Measurements from ENCODE around the gene CUX1.
"Not testable (repeated sequence)": the region's sequence is repeated elsewhere in the genome, so short reads cannot be mapped to it uniquely, and the experiment has no call there.

The CUX1 gene

GRCh38 chr7:102006695-102007094, 189.3 kb downstream of the CUX1 start:
- DNase-seq (ENCODE audit: low read depth in 2 of 2): no peak

DNA sequence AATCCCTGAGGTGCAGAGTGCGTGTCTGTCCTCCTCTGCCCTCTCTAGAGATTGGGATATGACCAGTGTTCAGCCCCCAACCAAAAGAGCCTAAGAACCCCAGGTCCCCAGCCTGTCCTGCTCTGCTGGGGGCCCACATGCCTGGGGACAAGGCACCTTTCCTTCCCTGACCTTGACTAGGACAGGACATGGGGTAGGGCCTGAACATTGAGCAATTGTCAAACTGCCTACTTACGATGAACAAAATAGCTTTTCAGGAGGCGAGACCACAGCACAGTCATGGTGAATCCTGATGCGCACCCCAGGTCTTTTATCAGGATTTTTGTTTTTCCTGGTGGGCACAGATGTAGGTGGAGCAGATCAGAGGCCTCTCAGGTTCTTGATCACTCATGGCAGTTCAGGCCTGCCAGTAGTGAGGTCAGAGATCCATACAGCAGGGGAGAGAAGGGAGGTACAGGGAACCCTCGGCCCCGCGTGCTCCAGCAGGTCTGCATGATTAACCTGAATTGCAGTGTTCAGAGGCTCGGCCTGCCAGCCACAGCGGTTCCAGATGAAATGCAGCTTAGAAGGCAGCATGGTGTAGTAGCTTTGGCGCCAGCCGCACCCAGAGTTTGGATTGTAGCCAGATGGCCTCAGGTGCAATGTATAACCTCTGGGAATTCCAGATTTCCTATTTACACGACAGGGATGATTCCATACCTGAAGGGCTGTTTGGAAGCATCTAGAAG, 191.3 kb downstream of the CUX1 start:
- DNase-seq (ENCODE audit: low read depth in 2 of 2): no peak

DNA sequence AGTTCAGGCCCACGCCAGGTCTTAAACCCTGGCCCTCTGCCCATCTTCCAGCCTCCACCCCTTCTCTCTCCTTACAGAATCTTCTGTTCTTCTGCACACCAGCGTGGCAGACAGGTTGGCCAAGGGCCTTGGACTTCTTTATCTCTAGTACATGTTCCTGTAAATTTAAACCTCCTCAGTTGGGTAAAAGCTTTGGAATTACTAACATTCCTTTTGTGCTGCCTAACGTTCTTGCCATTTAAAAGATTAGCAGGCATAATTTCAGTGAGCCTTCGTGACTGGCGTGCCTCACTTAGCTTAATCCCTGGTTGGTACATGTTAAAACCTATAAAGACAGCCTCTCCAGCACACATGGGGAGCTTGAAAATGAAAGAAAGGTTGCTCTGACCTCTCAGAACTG, 192.2 kb downstream of the CUX1 start:
- DNase-seq (ENCODE audit: low read depth in 2 of 2): no peak

GRCh38 chr7:102012112-102012830, 194.8 kb downstream of the CUX1 start:
- not testable (repeated sequence) for DNase-seq (ENCODE audit: low read depth in 2 of 2)

- DNase-seq (ENCODE audit: low read depth in 2 of 2): no peak
Measured at GRCh38 chr7:102012941-102013461, 195.6 kb downstream of the CUX1 start.

- DNase-seq (ENCODE audit: low read depth in 2 of 2): no peak
Measured at GRCh38 chr7:102018876-102019275, 201.4 kb downstream of the CUX1 start.

- no peak for DNase-seq (ENCODE audit: low read depth in 2 of 2)
Measured at GRCh38 chr7:102019461-102019860, 202.0 kb downstream of the CUX1 start.

- no peak for DNase-seq (ENCODE audit: low read depth in 2 of 2)
Measured at GRCh38 chr7:102021841-102022618, 204.6 kb downstream of the CUX1 start.

GRCh38 chr7:102024005-102024768, 206.8 kb downstream of the CUX1 start:
- no peak for DNase-seq (ENCODE audit: low read depth in 2 of 2)

GRCh38 chr7:102024769-102025391, 207.5 kb downstream of the CUX1 start:
- no peak for DNase-seq (ENCODE audit: low read depth in 2 of 2)

GRCh38 chr7:102025777-102026176, 208.4 kb downstream of the CUX1 start:
- DNase-seq (ENCODE audit: low read depth in 2 of 2): not testable (repeated sequence)

DNA sequence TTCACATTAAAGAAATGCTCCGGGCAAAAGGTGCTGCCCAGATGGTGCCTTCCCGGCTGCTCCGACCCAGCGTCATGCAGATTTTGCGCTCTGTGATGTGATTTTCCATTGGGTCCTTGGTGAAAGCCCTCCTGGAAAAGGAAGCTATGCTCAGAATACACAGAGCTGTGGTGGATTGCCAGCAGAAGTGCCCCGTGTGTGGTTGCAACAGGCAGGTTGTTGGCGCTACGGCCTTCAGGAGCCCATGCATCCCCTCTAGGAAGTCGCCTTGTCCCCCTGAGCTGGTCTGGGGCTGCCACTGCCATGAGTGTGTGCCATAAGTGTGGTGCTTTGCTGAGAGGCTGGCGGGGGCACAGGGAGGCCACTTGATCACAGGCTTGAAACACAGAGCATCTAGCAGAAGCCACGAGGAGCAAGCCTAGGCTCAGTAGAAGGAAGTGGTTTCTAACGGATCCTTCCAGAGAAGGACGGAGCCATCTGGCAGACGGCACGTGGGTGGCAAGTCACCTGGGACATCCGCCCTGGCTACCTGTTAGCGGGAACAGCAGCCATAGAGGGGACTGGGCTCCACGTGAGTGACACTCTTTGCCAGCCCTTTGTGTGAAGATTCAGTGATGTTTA, 210.9 kb downstream of the CUX1 start:
- DNase-seq (ENCODE audit: low read depth in 2 of 2): no peak

DNA sequence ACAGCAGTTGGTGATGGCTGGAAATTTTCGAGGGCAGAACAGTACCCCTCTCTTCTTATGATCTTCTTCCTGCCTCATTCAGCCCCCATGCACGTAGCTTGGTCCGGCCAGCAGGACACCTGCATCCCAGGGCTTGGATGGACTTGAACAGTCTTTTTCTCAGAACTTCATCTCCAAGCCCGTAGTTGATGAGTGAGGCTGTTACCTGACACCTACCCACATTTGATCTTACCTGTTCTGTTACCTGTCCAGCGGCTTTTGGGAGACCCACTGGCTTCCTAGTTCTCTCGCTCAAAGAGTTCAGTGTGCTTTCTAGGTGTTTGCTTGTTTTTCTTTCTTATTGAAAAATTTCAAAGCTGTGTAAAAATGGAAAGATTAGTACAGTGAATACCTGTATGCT, 212.2 kb downstream of the CUX1 start:
- DNase-seq (ENCODE audit: low read depth in 2 of 2): no peak

DNA sequence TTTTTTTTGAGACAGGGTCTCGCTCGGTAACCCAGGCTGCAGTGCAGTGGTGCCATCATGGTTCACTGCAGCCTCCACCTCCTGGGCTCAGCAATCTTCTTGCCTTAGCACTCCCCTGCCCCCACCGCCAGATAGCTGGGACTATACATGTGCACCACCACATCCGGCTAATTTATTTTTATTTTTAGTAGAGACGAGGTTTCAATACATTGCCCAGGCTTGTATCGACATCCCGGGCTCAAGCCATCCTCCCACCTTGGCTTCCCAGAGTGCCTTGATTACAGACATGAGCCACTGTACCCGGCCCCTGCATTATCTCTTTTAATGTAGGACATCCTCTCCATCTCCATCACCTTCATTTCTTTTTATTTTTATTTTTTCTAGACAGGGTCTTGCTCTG, 213.3 kb downstream of the CUX1 start:
- DNase-seq (ENCODE audit: low read depth in 2 of 2): no peak

GRCh38 chr7:102036958-102037357, 219.5 kb downstream of the CUX1 start:
- no peak for DNase-seq (ENCODE audit: low read depth in 2 of 2)

GRCh38 chr7:102039706-102040105, 222.3 kb downstream of the CUX1 start:
- no peak for DNase-seq (ENCODE audit: low read depth in 2 of 2)

- DNase-seq (ENCODE audit: low read depth in 2 of 2): no peak
Measured at GRCh38 chr7:102040569-102040968, 223.1 kb downstream of the CUX1 start.

DNA sequence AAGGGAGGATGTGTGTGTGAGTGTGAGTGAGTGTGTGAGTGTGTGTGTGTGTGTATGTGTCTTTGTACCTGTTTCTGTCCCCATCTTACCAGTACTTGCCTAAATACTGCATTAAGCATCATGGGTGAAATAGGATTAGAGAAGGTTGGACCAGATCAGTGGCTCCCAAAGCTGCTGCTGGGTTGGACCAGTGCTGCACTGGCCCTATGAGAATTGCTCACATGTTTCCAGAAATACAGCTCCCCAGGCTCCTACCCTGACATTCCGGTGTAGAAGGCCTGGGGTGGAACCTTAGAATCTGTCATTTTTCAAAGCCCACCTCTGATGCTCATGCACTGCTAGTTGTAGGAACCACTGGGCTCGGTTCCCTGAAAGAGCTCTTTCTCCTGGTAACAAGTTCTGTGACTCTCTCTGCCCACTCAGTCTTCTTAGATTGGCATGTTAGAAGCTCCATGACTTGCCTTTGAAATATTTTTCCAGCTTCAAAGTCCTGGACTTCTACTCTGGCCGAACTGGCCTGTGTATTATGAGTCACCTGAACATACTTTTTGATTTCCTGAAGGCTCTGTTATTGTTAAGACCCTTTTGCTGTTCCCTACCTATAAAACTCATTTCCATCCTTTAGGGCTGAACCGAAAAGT, 224.7 kb downstream of the CUX1 start:
- DNase-seq (ENCODE audit: low read depth in 2 of 2): no peak

- DNase-seq (ENCODE audit: low read depth in 2 of 2): not testable (repeated sequence)
Measured at GRCh38 chr7:102042796-102043195, 225.4 kb downstream of the CUX1 start.

DNA sequence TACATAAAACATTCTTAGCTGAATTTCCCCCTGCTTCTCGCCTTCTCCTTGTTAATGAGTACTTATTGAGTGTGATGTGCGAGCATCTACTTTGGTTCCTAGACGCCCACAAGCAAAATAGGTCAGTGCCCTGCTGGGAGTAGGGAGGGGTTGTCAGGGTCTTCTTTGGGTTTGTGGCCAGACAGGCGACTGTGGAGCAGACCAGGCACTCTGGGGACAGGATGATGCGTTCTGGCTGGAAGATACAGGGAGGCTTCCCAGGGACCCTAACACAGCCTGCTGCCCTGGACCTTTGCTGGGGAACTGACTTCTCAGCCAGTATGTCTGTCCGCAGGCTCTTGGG, 227.2 kb downstream of the CUX1 start:
- no peak for DNase-seq (ENCODE audit: low read depth in 2 of 2)

Data from stimulated activated CD8-positive, alpha-beta memory T cell treated with anti-CD3 and anti-CD28 coated beads, Interleukin-7, amount 100 ng/mL, for 4 hours (primary cell).